ENCODE measurements around the gene GRIN3B.

GRIN3B gene

DNA sequence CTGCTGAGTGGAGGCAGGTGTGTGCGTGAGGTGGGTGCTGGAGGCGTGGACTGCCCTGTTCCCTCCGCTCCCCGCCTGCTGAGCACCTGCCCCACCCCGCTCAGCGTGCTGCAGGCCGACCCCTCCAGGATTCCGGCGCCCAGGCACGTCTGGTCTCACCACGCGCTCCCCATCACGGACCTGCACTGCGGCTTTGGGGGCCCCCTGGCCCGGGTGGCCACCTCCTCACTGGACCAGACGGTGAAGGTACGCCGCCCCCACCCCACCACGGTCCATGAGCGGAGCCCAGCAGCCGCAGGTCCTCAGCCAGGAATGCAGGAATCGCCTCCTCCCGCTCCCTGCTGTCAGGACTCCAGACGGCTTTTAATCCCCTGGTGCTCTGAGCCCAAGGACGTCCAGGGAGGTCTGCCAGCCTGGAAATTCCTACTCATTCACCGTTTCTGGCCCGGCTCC is 10.1 kb upstream of the GRIN3B start:
- Histone ChIP-seq H3K9ac (ENCODE audit: low read length) (no peak overlapping the region), H3K27me3 (ENCODE audit: low read depth, low read length) (no peaks in the 10 kb centered on the region), H3K4me2 (ENCODE audit: low read length) (no peak overlapping the region), H3K9me3 (ENCODE audit: insufficient read depth, low read length) (no peaks in the 10 kb centered on the region), H3K27ac (ENCODE audit: low read length) (no peak overlapping the region), H3K4me1 (ENCODE audit: low read length) (peaks cover 5% of the 10 kb centered on the region; the same call in 1 of the 2 replicates), H4K20me1 (ENCODE audit: insufficient read depth, low read length) (no peaks in the 10 kb centered on the region), H3K4me3 (ENCODE audit: low read length) (no peak overlapping the region), H3K36me3 (replicated peaks; ENCODE audit: low read depth, low read length) (peaks cover 46% of the 10 kb centered on the region), H2AFZ (ENCODE audit: low read depth, low read length) (no peak overlapping the region), H3K79me2 (ENCODE audit: low read length) (peaks cover 6% of the 10 kb centered on the region)
- TF ChIP-seq CTCF (IDR thresholded peaks at IDR 0.05; ENCODE audit: low read depth, low read length) (no peak), EZH2phosphoT487 (IDR thresholded peaks at IDR 0.05; ENCODE audit: low read depth) (no peak)

DNA sequence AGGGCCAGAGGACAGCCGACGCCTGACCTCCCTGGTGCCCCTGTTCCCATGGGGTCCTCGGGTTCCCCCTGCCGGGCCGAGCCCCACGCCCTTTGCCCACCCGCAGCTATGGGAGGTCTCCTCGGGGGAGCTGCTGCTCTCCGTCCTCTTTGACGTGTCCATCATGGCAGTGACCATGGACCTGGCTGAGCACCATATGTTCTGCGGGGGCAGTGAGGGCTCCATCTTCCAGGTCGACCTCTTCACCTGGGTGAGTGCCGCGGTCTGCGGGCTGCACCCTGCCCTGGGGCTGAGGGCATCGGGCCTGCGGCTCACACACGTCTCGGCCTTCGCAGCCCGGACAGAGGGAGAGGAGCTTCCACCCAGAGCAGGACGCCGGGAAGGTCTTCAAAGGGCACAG is 9.5 kb upstream of the GRIN3B start:
- H3K27me3 ChIP-seq (ENCODE audit: low read depth, low read length) = no peaks in the 10 kb centered on the region
- H3K27ac ChIP-seq (ENCODE audit: low read length) = no peak overlapping the region
- H3K4me2 ChIP-seq (ENCODE audit: low read length) = no peak overlapping the region
- H3K79me2 ChIP-seq (ENCODE audit: low read length) = peaks cover under 1% of the 10 kb centered on the region; the same call in 1 of the 2 replicates
- TF ChIP-seq CTCF (IDR thresholded peaks at IDR 0.05; ENCODE audit: low read depth, low read length) (no peak), EZH2phosphoT487 (IDR thresholded peaks at IDR 0.05; ENCODE audit: low read depth) (no peak)
- H3K36me3 ChIP-seq (replicated peaks; ENCODE audit: low read depth, low read length) = peaks cover 46% of the 10 kb centered on the region
- no peak overlapping the region for H2AFZ ChIP-seq (ENCODE audit: low read depth, low read length)
- H3K4me3 ChIP-seq (ENCODE audit: low read length) = no peak overlapping the region
- H3K9ac ChIP-seq (ENCODE audit: low read length) = no peak overlapping the region
- H3K9me3 ChIP-seq (ENCODE audit: insufficient read depth, low read length) = no peaks in the 10 kb centered on the region
- H4K20me1 ChIP-seq (ENCODE audit: insufficient read depth, low read length) = no peaks in the 10 kb centered on the region
- H3K4me1 ChIP-seq (ENCODE audit: low read length) = no peaks in the 10 kb centered on the region

DNA sequence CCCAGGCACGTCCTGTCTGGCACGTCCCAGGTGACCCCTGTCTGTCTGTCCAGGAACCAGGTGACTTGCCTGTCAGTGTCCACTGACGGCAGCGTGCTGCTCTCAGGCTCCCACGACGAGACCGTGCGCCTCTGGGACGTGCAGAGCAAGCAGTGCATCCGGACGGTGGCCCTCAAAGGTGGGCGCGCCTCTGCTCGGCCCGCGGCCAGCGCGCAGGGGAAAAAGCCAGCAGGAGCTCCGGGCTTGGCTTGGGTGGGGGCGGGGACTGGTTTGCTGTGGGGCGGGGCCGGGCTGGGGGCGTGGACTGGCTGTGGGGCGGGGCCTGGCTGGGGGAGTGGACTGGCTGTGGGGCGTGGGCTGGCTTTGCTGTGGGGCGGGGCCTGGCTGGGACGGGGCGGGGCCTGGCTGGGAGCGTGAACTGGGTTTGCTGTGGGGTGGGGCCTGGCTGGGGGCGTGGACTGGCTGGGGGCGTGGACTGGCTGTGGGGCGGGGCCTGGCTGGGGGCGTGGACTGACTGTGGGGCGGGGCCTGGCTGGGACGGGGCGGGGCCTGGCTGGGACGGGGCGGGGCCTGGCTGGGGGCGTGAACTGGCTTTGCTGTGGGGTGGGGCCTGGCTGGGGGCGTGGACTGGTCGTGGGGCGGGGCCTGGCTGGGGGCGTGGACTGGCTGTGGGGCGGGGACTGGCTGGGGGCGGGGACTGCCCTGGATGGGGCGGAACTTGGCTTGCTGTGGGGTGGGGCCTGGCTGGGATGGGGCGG is 8.9 kb upstream of the GRIN3B start:
- Histone ChIP-seq H3K79me2 (ENCODE audit: low read length) (no peaks in the 10 kb centered on the region; the same call in 1 of the 2 replicates), H2AFZ (ENCODE audit: low read depth, low read length) (no peak overlapping the region), H3K4me1 (ENCODE audit: low read length) (no peaks in the 10 kb centered on the region), H3K27ac (ENCODE audit: low read length) (no peak overlapping the region), H3K4me3 (ENCODE audit: low read length) (no peak overlapping the region), H3K4me2 (ENCODE audit: low read length) (no peak overlapping the region), H3K36me3 (replicated peaks; ENCODE audit: low read depth, low read length) (peaks cover 46% of the 10 kb centered on the region), H4K20me1 (ENCODE audit: insufficient read depth, low read length) (no peaks in the 10 kb centered on the region), H3K9me3 (ENCODE audit: insufficient read depth, low read length) (no peaks in the 10 kb centered on the region), H3K27me3 (ENCODE audit: low read depth, low read length) (no peaks in the 10 kb centered on the region), H3K9ac (ENCODE audit: low read length) (no peak overlapping the region)
- TF ChIP-seq CTCF (IDR thresholded peaks at IDR 0.05; ENCODE audit: low read depth, low read length) (no peak), EZH2phosphoT487 (IDR thresholded peaks at IDR 0.05; ENCODE audit: low read depth) (no peak)

DNA sequence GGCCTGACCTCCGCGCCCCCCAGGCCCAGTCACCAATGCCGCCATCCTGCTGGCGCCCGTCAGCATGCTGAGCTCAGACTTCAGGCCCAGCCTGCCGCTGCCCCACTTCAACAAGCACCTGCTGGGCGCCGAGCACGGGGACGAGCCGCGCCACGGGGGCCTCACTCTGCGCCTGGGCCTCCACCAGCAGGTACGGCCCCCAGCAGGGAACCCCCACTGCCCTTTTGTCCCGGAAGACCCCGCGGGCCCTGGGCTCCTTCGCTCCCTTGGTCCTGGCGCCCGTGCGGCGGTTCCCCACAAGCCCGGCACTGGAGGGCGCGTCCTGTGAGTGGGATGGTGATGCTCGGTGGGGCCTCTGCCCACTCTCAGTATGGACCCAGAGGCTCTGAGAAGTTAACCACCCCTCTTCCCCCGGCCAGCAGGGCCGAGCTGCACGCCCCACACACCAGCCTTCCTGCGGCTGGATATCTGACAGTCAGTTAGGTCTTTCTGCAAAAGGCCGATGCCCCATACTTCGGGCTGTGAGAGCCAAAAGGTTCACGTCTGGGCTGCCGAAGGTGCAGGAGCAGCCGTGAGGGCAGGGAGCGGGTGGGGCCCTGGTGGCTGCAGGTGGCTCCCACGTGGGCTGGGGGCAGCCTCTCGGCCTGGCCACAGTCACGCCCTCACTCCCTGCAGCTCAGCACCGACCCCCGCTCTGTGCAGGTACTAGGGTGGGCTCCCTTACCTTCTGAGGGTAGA is 8.1 kb upstream of the GRIN3B start:
- Histone ChIP-seq H3K9ac (ENCODE audit: low read length) (no peak overlapping the region), H3K4me3 (ENCODE audit: low read length) (no peak overlapping the region), H3K36me3 (replicated peaks; ENCODE audit: low read depth, low read length) (peaks cover 42% of the 10 kb centered on the region), H3K4me1 (ENCODE audit: low read length) (no peaks in the 10 kb centered on the region), H3K27ac (ENCODE audit: low read length) (no peak overlapping the region), H4K20me1 (ENCODE audit: insufficient read depth, low read length) (no peaks in the 10 kb centered on the region), H3K27me3 (ENCODE audit: low read depth, low read length) (no peaks in the 10 kb centered on the region), H3K79me2 (ENCODE audit: low read length) (no peaks in the 10 kb centered on the region), H3K9me3 (ENCODE audit: insufficient read depth, low read length) (no peaks in the 10 kb centered on the region), H3K4me2 (ENCODE audit: low read length) (no peak overlapping the region), H2AFZ (ENCODE audit: low read depth, low read length) (no peak overlapping the region)
- TF ChIP-seq EZH2phosphoT487 (IDR thresholded peaks at IDR 0.05; ENCODE audit: low read depth) (no peak), CTCF (IDR thresholded peaks at IDR 0.05; ENCODE audit: low read depth, low read length) (no peak)

Data from OCI-LY3 (cell line).